HG02759 (cell line): Measurements from ENCODE around the gene H3-3A.

Source experiments
- ATAC-seq: cut with Tn5 transposase; IDR thresholded peaks from one replicate; pipeline ENCODE4 v1.9.1; 2021; ENCODE audit warnings: mild to moderate bottlenecking, moderate library complexity; ENCODE audit not compliant: unreplicated experiment

H3-3A gene

GRCh38 chr1:226052061-226052460, 10.5 kb upstream of the H3-3A start:
- ATAC-seq: no peak

DNA sequence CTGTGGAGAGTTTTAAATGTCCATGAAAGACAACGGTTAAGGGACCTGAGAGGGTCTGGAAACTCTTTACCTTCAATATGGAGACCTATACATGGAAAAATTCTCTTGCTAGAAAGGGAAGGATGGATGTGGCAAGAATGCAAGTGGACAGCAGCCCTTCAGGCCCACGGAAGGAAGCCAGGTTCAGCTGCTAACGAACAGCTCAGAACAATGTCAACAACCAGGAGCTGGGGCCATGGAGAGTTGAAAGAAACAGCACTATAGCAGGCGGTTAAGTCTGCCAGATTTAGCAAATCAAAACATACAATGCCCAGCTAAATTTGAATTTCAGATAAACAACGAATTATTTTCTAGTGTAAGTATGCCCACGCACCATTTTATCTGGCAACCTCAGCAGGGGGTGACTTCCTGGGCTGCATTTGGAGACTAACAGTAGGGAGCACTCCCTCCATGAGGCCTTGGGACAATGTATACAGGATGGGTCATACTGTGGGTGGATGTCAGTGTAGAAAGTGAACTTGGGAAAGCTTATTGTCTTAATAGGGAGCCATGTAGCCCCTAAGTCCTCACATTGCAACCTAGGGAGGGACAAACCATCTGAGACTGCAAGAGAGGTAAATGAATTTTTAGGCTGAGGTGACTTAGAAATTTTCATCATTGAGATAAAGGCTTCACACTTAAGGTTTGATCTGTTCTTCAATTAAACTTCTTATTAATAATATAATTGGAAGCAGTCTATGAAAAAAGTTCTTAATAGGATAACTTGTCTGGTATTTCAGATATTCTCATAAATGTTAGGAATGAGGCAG, 7.8 kb upstream of the H3-3A start:
- ATAC-seq: no peak

DNA sequence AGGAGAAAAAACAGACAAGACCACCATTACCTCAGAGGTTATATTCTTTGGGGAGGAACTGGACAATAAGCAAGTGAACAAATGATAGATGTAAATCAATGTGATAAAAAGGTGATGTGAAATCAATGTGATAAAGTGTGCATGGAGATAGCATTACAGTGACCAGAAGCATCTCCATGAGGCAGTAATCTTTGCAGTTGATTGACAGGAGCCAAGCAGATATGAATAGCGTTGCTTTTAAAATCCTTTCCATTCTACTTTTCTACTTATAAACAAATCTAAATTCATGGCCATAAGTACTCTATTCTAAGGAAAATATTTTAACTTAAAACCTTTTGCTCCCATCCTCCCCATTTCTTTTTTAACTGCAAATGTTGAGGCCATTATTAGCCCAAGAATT, 2.8 kb upstream of the H3-3A start:
- no peak for ATAC-seq

DNA sequence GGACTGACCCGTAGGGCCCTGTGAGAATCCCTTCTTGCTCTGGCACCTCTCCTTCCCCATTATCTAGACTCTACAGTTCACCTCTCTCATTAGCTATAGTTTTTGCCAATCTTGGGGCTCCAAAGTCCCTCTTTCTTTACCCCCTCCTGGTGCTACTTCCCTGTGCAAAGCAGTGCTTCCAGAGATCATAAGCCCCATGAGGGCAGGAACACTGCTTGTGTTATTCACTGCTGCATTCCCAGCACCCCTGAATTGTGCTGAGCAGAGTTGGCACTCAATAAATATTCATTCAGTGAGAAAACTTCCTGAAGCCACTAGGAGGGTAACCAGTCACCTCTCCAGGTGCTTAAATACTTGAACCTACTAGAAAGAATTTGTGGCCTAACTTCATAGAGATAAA, 2.1 kb upstream of the H3-3A start:
- no peak for ATAC-seq

GRCh38 chr1:226061068-226061840, 1.3 kb upstream of the H3-3A start:
- no peak for ATAC-seq

- ATAC-seq: peak; percentile 63
Measured at GRCh38 chr1:226061841-226062557, 517 bp upstream of the H3-3A start.

- ATAC-seq: peak; percentile 3
Measured at GRCh38 chr1:226063224-226063976, 884 bp downstream of the H3-3A start.

- no peak for ATAC-seq
Measured at GRCh38 chr1:226063977-226064815, 1.7 kb downstream of the H3-3A start.

DNA sequence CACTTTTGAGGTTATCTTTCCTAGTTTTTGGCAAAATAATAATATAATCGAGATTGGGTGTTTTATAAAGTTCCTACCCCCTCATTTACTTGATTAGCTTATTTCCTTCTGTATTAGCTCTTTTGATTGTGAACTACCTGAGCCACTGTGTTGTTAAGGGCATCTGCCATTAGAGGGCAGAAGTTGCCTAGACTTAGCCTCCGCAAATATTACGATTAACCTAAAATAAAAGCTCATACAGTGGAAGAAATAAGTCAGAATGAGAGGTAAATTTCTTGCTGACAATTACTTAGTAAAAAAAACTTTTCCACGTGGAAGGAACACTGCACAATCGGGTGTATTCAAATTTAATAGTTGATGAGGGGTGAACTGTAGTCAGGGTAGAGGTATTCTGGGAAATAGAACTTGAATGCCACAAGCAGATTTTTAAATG, 2.3 kb downstream of the H3-3A start:
- ATAC-seq: no peak

DNA sequence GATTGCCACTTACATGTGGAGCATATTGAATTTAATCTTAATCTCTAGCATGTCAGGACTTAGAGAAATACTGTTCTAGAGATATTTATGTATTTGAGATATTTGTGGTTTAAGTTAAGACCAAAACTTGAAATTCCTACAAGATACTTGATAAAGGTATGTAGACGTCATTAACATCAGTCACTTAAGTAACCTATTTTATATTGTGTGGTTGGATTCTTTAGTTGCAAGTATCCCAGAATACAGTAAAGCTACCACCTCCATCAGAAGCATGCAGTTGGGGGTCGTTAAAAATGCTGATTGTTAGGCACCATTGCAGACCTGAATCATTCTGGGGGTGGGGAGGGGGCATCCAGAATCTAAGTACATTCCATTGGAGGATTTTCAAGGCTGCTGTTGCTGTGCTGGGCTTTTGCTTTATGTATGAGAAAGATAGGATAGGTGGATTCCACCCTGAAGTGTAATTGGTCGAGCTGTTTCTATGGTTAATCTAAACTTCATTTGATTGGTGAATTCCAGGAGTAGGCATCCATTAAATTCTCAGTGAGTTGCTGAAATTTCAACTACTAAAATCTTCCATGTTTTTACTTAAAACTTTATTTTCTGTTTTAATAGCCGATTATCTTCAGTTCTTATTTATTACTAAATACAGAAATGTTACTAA, 4.0 kb downstream of the H3-3A start:
- ATAC-seq: no peak

- no peak for ATAC-seq
Measured at GRCh38 chr1:226069811-226070489, 7.4 kb downstream of the H3-3A start.

DNA sequence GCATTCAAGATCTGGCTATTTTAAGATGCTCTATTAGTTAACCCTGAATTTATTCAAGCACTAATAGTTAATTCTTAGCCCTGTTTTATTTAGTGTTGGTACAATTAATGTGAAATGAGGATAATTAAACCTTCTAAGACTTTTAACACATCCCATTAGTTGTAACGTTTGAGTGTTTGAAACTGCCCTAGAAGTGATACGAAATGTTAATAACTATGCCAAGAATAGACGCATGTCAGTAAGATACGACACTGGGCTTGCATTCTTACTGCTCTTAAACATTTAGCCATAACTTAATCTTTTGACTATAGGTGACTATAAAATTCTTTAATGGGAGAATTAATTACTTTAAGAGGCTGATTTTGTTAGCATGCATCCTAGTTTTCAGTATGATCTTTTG, 9.8 kb downstream of the H3-3A start:
- ATAC-seq: no peak

- no peak for ATAC-seq
Measured at GRCh38 chr1:226073184-226073950, 10.9 kb downstream of the H3-3A start.

- no peak for ATAC-seq
Measured at GRCh38 chr1:226074046-226074445, 11.5 kb downstream of the H3-3A start.

DNA sequence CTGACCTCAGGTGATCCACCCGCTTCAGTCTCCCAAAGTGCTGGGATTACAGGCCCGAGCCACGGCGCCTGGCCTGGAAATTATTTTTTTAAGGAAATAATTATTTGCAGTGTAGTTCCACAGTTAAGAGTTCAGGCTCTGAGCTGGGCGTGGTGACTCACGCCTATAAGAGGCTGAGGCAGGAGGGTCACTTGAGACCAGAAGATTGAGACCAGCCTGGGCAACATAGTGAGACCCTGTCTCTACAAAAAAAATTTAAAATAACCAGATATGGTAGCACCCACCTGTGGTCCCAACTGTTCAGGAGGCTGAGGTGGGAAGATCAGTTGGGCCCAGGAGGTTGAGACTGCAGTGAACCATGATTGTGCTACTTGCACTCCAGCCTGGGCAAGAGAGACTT, 13.9 kb downstream of the H3-3A start:
- ATAC-seq: no peak

- no peak for ATAC-seq
Measured at GRCh38 chr1:226078374-226078773, 15.9 kb downstream of the H3-3A start.

GRCh38 chr1:226082587-226082917, 20.0 kb downstream of the H3-3A start:
- no peak for ATAC-seq

DNA sequence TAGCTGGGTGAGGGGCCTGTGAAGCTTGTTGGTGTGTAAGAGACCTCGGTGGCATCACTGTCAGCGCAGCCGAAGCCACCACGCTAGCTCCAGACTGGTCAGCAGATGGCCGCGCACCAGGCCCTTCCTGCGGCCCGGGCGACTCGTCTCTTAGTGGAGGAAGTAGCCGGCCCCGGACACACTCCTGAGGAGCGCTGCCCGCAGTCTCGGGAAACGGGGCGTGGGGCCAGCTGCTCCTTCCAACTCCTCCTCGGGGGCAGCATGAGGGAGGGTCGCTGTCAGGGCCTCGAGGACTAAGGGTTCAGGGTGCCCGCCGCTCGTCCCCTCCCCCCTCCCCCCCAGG, 20.4 kb downstream of the H3-3A start:
- peak; percentile 22 for ATAC-seq
